Stimulated activated CD4-positive, alpha-beta T cell treated with anti-CD3 and anti-CD28 coated beads, Interleukin-12 subunit alpha, Interleukin-12 subunit beta, amount 100 ng/mL, for 24 hours (primary cell): Measurements from ENCODE around the gene PFN1.

Source experiments
- DNase-seq, 2 experiments: peaks; one replicate each; pipeline ENCODE4 v3.0.0-alpha.2; 2020; ENCODE audit warnings: low read depth in 2 of 2

PFN1 gene

GRCh38 chr17:4967539-4968485 lies 19.5 kb upstream of the PFN1 start, which contains the start of gene SPAG7:
SPAG7 (minus strand) TSS chr17:4967817; CDS start chr17:4967804, 13 bp downstream.
- DNase-seq, result peak; percentile 89

DNA sequence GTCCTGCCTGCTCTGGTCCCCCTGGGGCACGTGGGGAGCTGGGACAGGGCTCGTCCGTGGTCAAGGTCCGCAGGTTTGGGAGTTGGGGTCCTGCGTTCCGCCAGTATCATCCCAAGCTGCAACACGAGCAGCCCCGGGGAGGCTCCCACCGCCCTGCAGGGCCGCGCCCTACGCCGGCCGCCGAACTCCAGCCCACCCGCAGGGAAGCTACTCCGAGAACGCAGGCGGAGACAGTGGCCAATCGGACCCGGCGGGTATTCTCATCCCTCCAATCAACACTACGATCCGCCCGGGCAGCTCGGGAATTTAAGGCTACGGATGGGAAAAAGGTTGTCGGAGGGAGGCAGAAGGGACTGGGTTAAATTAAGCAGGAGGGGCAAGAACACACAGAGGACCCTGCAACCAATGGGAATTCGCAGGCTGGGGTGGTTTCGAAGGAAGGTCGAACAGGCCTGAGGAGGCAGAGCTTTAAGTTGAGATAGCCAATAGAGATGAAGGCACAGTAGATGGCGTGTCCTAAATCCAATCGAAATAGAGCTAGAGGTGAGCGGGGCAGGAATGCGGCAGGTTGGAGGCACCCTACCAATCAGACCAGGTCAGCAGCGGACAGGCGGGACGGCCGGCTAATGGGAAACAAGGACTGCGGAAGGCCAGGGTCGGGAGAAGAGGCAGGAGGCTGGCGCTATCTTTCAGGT lies 18.7 kb upstream of the PFN1 start:
- DNase-seq, result peak; percentile 89 to 90

DNA sequence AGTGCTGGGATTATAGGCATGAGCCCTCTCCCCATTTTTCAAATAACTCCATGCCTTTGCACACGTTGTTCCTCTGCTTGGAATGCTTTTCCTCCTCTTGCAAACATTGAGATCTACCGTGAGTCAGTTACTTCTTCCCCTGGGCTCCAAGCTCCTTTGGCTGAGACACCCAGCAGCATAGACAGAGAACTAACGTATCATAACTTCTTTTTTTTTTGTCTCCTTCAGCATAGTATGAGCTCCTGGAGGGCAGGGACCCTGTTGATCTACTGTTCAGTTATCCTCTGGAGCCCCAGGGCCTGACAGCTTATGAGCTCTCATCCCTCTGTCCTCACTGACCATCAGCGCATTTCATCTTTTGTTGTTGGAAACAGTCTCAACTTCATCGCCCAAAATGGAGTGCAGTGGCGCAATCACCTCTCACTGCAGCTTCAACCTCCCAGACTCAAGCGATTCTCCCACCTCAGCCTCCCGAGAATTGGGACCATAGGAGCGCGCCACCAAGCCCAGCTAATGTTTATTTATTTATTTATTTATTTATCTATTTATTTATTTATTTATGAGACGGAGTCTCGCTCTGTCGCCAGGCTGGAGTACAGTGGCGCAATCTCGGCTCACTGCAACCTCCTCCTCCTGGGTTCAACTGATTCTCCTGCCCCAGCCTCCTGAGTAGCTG lies 17.1 kb upstream of the PFN1 start:
- DNase-seq, result no peak

- DNase-seq, result no peak
These were observed 12.1 kb upstream of the PFN1 start for GRCh38 chr17:4960279-4960922.

GRCh38 chr17:4959261-4959965 lies 11.1 kb upstream of the PFN1 start:
- DNase-seq, result no peak

GRCh38 chr17:4958102-4958501 lies 9.8 kb upstream of the PFN1 start:
- no peak for DNase-seq

DNA sequence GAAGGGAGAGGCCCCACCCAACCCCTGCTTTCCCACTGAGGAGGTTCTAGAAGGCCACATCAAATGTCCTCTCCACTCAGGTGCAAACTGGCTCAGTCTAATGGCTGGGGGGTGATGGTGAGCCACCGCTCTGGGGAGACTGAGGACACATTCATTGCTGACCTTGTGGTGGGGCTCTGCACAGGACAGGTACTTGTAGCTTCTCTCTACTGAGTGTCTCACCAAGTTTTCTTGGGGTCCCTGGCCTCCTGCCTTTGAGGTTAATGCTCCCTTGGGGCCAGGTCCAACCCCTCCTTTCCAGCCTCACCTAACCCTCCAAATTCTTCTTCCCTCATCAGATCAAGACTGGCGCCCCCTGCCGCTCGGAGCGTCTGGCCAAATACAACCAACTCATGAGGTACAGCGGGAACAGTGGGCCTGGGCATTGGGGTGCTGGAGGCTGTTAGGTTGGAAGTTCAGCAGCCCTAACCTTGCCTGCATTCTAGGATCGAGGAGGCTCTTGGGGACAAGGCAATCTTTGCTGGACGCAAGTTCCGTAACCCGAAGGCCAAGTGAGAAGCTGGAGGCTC lies 8.2 kb upstream of the PFN1 start:
- DNase-seq, result no peak

- DNase-seq, result no peak
These were observed 6.8 kb upstream of the PFN1 start for GRCh38 chr17:4955091-4955490.

GRCh38 chr17:4953451-4953961 lies 5.2 kb upstream of the PFN1 start:
- DNase-seq, result no peak

GRCh38 chr17:4951486-4951885 lies 3.2 kb upstream of the PFN1 start:
- DNase-seq, result no peak

DNA sequence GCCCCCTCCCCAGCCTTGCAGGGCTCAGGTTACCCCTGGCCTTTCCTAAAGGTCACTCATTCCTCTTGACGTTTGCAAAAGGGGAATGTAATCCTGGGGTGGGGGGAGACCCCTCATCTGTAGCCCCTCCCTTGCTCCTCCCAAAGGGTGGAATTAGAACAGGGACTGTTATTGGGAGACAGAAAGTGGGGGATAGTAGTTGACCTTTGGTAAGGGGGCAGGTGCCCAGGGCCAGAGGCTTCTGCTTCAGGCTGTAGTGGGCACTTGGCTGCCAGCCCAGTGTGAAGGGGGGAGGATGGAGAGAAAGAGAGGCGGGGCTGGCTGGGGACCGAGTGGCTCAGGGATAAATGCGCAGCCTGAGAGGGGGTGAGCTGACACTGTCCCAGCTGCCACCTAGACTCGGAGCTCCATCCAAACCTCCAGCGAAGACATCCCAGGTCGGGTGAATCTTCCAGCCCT lies 2.4 kb upstream of the PFN1 start, which contains the start of gene ENO3:
TSS of gene ENO3 (plus strand) at position 374 of the 459 bp plus-strand sequence. CDS start 711 bp downstream, outside the sequence.
- no peak for DNase-seq

GRCh38 chr17:4950075-4950745 lies 1.9 kb upstream of the PFN1 start:
- no peak for DNase-seq

DNA sequence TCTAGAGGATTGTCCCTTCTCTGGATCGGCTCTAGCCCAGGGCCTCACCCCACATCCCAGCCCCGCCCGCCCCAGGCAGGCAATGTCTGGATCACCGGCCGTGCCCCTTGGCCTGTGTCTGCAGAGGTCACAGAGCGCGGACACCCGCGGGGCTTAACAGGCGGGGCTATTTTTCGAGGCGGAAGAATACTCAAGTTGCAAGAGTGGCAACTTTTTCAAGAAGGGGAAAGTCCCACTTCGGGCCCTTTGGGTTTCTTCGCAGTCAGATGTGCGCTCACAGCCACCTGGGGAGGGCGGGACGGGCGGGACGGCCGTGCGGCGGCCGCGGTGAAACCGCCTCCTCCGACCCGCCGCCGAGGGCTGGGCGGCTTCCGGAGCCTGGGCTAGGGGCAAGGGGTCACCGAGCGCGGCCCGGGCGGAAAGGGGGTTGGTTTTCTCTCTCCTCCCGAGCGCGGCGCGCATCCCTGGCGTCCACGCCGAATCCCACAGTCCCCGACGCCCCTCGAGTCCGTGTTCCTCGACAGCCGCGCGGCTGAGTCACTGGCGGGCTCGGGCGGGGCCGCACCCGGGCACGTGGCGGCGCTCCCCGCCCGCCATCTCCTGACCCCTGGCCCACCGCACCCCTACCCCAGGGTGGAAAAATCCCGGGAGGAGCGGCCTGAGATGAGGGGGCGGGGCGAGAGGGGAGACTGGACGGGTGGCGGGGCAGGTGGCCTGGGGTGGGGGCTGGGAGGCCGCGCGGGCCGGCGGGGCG lies 1.2 kb upstream of the PFN1 start:
- DNase-seq, result peak in 1 of 2 experiments; percentile 81

DNA sequence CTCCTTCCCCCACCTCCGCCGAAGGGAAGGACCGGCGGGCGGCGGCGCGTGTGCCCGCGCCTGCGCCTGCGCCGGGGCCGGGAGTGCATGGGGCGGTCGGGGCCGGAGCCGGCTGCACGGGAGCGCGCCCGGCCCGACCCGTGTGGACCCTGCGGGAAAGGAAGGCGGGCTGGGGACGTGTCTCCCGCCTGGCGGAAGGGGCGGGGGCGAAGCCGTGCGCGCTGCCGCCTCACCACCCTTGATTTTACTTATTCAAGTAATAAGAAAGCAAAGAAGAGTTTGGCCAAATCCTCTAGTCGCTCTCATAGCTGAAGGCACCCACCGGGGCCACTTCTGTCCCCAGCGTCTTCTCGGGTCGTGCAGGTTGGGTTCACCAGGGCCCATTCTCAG lies 596 bp upstream of the PFN1 start:
- DNase-seq, result peak; percentile 60 to 64

DNA sequence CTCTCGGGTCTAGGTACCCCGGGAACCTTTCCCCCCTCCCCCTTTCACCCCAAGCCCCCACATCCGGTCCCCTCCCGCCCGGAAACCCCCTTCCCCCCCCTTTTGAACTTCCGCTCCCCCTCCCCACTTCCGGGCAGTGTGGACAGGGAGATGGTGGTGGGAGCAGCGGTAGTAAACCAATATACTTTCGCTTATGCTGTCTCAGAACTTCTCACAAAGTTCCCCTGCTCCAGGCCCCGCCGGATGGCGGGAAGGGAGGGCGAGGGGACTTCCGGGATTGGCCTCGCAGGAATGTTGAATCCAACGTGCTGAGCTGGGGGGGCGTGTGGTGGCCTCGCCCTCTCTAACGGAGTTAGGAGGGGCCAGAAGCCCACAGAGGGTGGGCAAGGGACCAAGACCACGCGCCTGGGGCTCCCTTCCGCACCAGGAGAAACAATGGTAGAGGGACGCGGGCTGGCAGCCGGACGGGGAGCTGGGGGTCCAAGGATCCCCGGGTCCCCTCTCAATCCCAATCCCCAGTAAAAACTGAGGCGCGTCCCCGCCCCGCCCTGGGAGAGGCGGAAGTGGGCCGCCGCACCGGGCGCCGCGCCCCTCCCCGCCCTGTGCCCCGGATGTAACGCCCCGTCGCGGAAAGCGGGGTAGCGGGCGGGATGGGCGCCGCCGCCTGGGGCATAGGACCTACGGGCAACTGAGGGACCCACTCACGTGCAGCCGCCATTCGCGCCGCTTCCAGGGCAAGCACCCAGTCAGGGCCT lies 742 bp downstream of the PFN1 start:
- peak in 1 of 2 experiments; percentile 66 for DNase-seq

DNA sequence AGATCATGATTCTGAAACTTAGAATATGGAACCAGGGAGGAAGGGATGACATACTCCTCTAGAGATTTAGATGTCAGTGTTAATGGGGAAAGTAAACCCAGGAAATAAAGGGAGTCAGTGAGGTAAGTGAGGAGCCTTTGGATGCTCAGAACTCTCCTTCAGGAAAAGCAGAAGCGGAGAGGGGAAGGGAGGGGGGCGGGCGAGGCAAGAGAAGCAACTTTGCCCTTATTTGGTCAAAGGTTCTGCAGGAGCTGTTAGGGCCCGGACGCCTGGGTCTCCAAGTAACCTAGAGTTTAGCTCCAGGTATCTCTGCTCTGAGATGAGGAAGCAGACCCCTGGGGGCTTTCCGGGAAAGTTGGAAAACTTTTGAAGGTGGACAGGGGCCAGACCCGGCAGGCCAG lies 1.3 kb downstream of the PFN1 start:
- DNase-seq, result no peak

GRCh38 chr17:4946312-4946976 lies 1.9 kb downstream of the PFN1 start:
- no peak for DNase-seq

DNA sequence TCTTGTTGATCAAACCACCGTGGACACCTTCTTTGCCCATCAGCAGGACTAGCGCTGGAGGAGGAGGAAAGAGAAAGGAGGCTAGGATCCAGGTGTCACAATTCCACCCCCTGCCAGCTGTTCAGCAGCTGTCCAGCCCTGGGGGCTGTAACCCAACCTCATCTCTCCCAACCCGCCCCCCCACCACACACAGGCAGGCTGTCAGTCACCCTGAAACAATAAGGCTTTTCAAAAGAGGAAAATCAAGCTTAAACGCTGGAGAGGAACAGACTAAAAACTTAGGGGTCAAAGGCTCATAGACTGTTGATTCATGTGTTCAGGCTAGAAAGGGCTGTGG lies 2.4 kb downstream of the PFN1 start:
- DNase-seq, result no peak
